HG03159 (cell line): ENCODE results near the gene TAF4.
"Not testable (repeated sequence)": the region's sequence is repeated elsewhere in the genome, so short reads cannot be mapped to it uniquely, and the experiment has no call there.

Source experiments
- ATAC-seq: cut with Tn5 transposase; IDR thresholded peaks from one replicate; pipeline ENCODE4 v1.9.1; 2021; ENCODE audit warnings: mild to moderate bottlenecking, moderate library complexity; ENCODE audit not compliant: unreplicated experiment

Gene TAF4

DNA sequence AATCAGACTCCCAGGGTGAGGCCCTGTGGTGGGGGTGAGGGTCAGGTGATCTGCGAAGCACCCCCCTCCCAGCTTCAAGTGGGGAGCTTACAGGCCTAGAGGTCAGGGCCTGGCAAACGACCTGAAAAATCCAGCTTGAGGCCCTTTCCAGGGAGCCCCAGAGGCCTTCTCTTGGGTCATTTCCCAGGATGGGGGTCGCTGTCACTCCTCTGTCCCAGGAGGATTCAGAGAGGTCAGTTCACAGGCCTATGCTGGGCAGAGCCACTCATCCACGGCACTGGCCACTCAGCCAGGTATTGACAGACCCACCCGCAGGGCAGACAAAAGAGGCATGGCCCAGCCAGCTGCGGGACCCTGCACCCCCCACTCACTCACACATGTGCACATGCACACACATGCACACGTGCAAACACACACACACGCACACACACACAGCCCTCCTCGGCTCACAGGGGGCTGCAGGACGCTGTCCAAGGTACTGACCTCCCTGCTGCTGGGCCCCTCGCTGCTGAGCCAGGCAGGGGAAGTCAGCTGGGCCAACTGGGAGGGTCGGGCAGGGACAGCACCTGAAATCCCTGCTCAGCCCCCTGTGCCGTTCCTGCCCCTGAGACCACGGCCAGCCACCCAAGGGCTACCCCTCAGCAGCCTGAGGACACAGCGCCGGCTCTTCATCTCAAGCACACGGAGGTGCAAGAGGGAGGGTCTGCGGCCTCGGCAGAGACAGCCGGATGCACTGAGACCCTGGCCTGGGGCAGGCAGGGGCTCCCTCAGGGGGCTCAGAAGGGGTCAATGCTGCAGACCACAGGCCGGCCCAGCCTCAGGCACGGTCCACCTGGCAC, 113.8 kb downstream of the TAF4 start:
- no peak for ATAC-seq

DNA sequence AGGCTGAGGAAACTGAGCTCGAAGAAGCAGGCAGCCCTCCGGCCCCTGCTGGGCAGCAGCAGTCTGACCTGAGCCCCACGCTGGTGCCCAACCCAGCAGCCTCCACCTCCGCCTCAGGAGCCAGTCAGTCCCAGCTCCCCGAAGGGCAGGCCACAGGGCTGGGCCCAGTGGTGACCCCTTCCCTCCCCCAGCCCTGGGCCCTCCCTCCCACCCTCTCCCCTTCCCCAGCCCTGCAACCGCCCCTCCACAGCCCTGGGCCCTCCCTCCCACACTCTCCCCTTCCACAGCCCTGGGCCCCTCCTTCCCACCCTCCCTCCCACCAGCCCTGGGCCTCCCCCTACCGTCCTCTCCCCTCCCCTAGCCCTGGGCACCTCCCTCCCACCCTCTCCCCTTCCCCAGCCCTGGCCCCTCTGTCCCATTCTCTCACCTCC, 115.0 kb downstream of the TAF4 start:
- ATAC-seq, result no peak

DNA sequence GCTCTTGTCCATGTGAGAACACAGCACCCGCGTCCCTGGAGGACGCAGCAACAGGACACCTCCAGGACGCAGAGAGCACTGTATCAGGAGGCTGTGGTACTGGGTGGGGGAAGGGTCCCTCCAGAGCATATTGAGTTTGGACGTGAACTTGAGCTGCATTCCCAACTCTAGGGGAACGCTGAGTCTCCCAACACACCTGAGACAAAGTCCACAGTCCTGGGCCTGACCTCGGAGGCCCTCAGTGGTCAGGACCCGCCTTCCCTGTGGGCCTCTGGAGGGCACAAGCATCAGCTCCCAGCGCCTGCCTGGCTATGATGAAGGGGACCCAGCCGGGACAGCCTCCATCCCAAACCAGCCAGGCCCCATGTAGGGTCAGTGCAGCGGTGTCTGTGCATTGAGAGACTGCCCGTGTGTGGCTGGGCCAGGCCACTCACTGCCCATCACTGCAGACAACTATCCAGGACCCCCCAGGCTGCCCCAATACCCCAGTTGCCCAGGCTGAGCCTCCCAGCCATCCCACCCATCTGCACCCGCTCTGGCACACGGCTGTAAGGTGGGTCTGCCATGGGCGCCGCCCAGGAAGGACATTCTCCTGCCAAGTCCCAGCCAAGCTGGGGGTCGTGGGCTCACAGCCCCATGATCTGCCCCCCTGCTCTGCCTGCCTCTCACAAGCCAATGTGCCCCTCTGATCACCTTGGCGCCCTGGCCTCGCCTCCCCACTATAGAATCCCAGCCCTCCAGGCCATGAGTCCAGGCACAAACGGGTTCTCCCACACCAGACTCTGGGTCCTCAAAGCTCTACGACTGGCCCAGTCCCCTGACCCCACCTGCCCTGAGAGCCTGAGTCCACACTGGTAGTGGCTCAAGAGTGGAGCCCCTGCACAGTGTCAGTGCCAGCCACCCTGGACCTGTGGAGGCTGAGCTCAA, 115.7 kb downstream of the TAF4 start:
- no peak for ATAC-seq

DNA sequence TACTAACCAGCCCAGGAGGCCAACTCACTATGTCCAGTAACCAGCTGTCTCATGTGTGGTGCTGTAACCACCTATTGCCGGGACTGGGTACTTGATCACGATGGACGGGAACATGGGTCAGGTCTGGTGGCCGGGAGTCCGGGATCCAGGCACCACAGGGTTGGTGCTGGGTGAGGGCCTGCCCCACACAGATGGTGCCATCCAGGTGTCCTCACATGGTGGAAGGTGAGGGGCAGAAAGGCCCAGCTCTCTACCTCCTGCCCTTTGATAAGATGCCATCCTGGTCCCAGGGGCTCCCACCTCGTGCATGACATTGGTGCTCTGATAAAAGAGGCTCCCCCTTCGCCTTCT, 116.3 kb downstream of the TAF4 start:
- no peak for ATAC-seq

DNA sequence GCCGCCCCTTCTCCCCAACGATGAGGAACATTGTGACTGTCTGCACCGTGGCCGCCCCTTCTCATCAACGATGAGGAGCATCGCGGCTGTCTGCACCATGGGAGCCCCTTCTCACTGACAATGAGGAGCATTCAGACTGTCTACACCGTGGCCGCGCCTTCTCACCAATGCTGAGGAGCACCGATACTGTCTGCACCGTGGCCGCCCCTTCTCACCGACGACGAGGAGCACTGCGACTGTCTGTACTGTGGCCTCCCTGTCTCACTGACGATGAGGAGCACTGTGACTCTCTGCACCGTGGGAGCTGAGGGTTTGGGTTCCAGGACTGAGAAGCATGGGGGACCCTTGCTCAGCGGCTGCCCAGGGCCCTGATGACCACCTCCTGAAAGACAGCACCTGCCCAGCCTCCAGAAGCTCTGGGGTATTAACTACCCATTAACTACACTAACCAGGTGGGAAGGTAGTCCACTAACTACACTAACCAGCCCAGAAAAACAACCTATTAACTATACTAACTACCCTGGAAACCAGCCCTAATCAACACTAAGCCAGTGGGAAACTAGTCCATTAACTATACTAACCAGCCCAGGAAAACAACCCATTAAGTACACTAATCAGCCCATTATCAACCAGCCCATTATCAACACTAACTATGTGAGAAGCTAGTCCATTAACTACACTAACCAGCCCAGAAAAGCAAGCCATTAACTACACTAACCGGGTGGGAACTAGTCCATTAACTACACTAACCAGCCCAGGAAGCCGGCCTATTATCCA, 116.9 kb downstream of the TAF4 start:
- no peak for ATAC-seq

DNA sequence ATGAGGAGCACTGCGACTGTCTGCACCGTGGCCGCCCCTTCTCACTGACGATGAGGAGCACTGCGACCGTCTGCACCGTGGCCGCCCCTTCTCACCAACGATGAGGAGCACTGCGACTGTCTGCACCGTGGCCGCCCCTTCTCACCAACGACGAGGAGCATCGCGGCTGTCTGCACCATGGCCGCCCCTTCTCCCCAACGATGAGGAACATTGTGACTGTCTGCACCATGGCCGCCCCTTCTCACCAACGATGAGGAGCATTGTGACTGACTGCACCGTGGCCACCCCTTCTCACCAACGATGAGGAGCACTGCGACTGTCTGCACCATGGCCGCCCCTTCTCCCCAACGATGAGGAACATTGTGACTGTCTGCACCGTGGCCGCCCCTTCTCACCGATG, 117.6 kb downstream of the TAF4 start:
- ATAC-seq, result not testable (repeated sequence)

DNA sequence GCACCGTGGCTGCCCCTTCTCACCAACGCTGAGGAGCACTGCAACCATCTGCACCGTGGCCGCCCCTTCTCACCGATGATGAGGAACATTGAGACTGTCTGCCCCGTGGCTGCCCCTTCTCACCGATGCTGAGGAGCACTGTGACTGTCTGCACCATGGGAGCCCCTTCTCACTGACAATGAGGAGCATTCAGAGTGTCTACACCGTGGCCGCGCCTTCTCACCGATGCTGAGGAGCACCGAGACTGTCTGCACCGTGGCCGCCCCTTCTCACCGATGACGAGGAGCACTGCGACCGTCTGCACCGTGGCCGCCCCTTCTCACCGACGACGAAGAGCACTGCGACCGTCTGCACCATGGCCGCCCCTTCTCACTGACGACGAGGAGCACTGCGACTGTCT, 120.2 kb downstream of the TAF4 start:
- ATAC-seq, result not testable (repeated sequence)

DNA sequence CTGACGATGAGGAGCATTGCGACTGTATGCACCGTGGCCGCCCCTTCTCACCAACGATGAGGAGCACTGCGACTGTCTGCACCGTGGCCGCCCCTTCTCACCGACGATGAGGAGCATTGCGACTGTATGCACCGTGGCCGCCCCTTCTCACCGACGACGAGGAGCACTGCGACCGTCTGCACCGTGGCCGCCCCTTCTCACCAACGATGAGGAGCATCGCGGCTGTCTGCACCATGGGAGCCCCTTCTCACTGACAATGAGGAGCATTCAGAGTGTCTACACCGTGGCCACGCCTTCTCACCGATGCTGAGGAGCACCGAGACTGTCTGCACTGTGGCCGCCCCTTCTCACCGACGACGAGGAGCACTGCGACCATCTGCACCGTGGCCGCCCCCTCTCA, 120.7 kb downstream of the TAF4 start:
- ATAC-seq, result not testable (repeated sequence)

DNA sequence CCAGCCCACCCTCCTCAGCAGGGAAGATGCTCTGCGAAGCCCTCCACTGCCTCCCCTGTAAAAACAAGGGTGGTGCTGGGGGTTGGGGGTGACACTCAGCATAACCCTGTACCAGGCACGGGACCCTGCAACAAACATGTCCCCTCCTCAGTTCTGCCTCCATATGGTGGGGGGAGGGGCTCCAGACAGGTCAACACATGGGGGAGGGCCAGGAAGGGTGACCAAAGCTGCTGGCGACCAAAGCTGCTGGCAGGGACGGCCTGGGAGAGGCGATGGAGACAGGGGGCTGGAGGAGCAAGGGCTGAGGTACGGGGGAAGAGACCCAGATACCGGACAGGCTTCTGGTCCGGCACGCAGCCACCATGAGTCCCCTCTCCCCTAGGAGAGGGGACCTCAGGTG, 123.2 kb downstream of the TAF4 start:
- no peak for ATAC-seq

DNA sequence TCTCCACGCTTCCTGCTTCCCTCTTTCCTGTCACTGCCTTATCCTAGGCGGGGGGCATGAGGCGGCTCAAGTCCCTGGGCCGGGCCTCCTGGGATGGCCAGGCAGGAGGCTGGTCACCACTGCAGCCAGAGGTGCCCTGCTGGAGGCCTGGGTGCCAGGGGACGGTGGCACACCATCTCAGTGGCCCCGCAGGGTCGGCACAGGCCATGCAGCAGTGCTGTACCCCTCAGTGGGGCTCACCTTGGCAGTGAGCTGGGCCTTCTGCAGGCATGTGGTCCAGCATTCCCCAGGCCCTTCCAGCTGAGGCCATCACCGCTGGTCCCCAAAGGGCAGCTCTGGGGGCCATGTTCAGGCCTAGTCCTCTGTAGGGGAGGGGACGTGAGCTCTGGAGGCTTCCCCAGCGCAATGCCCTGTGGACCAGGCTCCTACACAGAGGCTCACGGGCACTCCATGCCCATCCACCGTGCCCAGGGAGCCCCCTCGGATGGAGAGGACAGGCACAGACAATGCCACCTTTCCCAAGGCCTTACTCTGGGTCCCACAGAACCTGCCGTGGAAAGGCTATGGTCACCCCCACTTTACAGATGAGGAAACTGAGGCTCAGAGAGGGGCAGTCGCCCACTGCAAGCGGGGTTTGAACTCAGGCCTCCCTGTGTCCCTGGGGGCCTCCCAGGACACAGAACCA, 123.8 kb downstream of the TAF4 start:
- ATAC-seq, result no peak

DNA sequence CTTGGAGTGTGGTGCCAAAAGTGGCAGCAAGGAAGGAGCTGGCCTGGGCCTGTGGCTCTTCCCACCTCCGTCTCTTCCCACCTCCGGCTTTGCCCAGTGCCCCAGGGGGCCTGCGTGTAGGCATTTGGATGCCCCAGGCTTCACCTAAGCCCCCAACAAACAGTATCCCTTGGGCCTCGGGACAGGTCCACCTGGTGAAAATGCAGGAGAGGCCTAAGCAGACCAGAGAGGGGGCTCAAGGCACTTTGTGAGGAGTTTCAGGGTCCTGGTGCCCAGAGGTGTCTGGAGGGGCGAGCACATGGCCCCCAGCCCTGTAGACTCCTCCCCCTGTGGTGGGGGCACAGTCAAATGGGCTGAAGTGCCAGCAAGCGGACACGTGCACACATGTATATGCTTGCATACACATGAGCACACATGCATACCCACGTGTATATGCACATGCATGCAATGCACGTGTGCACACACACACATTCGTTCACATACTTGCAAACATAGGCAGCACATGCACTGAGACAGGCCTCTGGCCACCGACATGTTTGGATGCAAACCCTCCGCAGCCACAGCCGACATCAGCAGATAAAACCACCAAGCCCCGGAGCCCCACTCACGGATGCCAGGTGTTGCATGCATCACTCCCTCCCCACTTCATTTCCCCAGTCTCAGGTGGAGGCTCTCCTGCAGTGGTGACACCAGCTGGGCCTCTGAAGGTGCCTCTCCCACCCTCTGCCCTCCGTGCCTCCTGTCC, 124.5 kb downstream of the TAF4 start:
- no peak for ATAC-seq

DNA sequence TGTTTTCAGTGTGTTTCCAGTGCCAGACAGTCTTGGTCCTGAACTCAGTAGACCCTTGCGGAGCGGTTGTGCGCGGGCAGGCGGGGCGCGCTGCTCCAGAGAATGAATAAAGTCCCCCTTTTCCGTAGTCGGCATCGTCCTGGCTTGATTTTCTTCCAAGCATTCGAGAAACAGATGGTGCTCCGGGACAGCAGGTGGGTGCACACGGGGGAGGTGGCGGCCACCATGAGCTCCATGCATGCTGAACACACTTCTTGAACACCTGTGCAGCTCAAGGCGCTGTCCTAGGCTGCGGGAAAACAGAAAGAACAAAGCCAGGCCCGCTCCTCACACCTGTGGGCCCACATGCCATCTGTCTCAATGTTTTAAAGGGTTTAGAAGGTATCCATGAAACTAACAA, 125.2 kb downstream of the TAF4 start:
- ATAC-seq, result no peak

DNA sequence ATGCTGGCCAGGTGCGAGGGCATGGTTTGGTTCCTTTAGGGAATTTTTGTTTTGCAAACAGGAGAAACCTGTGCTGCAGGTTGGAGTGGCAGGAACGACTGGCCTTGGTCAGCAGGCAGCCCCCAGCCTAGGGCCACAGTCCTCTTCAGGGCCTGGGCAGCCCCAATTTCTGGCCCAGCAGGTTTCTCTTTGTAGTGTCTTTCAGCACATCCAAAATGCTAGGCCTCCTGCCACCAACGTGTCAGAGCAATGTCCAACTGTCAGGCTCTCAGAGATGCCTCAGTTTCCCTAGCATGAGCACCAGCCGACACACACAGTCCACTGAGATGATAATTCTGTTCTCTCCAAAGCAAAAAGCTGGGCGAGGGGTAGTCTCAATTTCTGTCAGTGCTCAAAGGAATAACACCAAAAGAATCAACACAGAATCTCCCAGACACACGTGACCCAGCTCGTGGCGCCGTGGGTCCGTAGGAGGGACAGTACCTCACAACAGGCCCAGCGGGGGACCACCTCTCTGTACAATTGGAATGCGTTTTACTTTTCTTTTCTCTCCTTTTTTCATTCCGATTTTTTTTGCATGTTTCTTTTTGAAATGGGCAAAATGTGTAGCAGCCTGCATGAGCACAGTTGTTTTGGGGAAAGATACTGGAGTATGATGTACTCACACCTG, 125.9 kb downstream of the TAF4 start:
- no peak for ATAC-seq

DNA sequence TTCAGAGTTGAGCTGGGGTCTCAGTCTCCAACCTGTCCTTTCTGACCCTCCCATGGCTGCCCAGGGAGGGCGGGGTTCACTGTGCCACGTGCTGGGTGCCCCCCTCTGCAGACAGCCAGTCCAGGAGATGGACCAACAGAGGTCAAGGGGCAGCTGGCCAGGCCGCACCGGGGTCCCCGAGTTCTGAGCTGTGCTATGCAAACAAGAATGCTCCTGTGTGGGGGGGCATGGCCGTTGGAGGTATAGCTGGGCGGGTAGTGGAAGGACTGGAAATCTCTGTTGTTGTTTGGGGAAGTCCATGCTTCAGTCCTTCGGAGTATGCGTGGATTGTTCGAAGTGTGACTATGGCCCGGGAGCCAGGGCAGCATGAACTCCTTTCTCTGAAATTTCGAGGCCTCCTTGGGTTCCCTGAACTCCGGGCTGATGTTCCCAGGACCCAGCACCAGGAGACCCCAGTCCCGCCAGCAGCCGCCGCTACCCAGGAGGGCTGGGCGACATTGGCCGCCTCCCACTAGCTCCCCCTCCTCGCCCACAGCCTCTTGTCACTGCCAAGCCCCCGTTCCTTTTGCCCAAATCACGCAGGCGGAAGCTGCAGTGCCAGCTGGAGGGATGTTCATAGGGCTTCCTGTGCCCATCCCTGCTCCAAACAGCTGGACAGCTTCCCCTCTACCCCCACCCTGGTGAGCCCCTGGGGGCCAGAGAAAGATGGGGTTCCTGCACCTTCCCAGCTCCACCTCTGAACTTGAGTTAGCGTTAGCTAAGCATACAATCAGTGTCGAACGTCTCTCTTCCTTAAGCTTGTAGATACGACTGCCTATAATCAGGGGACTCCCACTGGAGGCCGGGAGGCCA, 126.6 kb downstream of the TAF4 start:
- no peak for ATAC-seq

DNA sequence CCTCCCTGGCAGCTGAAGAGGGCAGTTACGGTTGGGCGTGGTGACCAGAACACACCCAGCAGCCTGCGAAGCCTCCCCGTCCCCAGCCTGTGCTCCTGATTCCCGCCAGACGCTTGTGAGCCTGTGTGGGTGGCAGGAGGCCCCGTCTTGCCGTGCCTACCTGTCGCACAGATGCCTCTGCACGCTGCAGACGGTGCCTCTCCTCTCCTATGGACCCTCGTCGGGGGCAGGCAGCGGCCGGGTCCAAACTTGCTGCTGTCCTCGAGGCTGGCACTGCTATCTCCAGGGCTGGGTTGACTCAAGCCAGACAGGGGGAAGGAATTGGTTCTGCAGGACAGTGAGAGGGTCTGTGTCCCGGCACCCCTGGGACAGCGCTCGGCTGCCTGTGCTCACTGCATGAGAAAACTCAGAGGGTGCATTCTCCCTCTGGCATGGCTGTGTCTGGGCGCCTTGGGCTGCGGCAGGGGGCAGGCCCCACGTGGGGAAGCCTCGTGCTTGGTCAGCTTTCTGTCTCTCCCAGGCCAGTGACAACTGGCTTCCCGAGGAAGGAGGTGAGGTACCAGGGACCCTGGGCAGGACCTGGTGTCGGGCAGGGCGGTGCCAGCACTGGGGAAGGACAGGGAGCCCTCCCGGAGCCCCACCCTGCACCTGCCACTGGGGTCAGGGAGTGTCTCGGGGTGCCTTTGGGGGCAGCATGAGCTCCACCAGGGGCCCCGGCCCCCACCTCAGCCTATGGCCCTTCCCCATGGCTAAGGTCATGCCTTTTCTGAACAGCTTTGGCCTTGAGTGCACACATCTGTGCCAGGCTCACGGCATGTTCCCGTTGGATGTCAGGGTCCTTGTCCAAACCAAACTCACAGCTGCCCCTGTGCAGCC, 127.5 kb downstream of the TAF4 start:
- ATAC-seq, result no peak

DNA sequence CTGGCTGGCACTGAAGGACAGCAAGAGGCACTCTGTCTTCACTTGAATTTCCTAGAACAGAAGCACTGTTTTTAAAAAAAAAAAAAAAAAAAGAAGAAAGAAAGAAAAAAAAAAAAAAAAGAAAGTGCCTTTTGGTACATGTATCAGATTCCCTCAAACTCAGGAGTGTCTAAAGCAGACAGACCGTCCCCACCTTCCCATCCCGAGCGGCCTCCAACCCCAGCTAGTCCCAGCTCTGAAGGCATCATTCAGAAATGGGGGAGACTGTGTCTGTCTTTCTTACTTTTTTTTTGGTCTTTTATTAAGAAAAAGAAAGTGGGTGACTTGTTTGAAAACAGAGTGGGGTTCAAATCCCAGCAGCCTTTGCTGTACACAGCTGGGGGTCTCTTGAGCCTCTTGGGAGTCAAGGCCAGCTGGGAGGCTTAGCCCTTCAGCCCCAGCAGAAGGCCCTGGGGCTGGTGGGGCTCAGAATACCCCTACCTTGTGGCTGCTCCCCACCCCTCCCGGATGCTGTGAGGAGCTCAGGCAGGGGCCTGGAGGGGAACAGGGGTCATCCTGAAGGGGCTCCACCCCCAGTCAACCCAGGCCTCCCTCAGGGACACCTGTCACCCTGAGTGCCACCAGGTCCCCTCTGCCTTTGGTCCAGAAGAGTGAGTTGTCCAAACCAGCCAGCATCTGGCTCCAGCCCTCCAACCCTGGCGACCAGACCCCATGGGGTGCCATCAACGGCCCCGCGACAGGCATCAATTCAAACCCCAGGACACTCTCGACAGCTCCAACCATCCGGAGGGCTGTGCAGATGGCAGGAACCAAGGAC, 128.3 kb downstream of the TAF4 start:
- ATAC-seq, result no peak

DNA sequence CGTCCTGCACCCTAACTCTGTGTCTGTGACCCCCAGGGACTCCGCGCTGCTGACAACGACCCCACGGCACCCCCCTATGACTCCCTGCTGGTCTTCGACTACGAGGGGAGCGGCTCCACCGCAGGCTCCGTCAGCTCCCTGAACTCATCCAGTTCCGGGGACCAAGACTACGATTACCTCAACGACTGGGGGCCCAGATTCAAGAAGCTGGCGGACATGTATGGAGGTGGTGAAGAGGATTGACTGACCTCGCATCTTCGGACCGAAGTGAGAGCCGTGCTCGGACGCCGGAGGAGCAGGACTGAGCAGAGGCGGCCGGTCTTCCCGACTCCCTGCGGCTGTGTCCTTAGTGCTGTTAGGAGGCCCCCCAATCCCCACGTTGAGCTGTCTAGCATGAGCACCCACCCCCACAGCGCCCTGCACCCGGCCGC, 129.0 kb downstream of the TAF4 start:
- no peak for ATAC-seq
